ELR (cell line): ENCODE results near the gene NCAM1.
"Not testable (repeated sequence)": the region's sequence is repeated elsewhere in the genome, so short reads cannot be mapped to it uniquely, and the experiment has no call there.

ENCODE experiments used
- DNase-seq: peaks from one replicate; pipeline ENCODE4 v3.0.0-alpha.2; 2015; ENCODE audit warnings: low read depth

The NCAM1 gene

DNA sequence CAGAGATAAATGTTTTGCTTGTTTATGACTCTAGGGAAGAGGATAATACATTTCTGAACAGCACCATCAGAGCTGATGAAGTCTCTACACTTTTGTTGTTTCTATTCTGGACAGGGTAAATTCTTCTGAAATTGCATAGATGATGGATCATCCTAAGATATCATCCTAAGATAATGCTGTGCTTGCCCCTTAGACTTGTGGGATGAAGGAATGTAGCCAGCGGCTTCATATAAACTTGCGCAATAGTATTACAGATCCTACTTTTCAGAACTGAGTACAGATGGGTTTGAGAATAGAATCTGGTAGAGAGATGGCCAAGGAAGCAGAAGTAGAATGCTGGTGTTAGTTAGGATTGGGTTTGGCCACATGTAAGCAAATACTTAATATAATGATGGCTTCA lies 61.0 kb downstream of the NCAM1 start:
- DNase-seq: no peak

- DNase-seq: no peak
Observed at GRCh38 chr11:113023228-113023627, 62.0 kb downstream of the NCAM1 start.

DNA sequence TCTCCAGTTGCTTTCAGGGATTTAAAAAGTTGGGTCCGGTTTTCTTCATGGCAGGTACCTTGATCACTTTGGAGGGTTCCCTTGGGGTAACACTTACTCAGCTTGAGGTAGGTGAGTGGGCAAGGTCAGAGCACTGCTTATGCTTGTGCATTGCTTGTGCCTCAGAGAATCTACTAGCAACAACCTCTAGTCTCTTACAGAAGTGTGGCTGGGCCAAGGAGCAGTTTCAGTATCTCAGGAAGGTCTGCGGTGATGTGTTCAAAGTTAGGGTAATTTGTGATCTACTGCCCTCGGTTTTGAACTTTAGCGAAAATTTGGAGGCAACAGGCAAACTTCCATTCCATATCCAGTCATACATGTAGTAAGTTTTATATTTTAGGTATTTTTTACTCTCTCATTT lies 62.8 kb downstream of the NCAM1 start:
- no peak for DNase-seq

DNA sequence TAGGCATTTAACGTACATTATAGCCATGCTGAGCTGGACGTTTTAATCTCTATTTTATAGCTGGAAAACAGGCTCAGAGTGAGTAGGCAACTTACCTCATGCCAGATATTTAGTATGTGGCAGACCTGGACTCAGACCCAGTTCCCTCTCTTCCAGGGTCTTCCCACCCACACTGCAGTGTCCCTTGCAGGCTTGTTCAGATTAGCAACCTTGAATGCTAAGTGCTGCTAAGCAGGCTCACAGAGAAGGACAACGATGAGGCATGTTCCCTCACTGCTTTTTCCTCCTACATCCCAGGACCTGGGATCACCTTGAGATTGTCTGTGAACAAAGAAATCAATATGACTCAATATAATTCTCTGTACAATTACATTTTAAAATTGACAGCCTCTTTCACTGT lies 65.6 kb downstream of the NCAM1 start:
- no peak for DNase-seq

DNA sequence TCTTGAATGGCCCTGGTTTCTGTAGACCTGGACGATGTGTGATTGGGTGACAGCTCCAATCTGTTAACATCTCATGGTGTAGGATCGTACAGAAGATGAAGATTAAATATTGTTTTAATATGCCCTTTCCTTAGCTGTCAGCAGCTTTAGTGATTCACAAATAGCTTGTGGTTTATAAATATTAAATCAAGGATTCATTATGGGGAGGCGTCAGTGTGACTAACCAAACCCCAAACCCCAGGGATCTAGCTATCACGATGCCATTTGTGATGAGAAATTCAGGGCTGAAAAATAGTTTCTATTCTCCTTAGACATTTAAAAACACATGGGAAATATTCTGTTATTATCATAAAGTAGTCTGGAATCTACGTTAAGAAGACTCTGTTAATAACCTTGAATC lies 73.4 kb downstream of the NCAM1 start:
- no peak for DNase-seq

GRCh38 chr11:113035708-113036107 lies 74.5 kb downstream of the NCAM1 start:
- DNase-seq: no peak

DNA sequence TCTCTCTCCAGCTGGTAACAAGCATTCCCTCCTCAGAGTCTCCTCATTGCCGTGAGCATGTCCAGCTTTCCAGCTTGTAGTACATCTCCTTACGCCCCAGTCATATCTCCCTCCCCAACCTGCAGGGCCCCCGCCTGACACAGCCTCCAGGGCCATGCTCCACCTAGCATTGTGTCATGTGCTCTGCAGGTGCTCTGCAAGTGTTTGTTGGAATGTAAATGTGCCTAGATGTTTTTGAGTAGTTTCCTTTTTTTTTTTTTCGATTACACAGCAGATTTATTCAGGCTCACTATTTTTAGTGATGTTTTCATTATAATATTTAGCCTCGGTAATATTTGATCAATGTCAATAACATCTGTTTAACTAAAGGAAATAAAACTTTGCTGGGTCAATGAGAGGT lies 82.5 kb downstream of the NCAM1 start:
- no peak for DNase-seq

DNA sequence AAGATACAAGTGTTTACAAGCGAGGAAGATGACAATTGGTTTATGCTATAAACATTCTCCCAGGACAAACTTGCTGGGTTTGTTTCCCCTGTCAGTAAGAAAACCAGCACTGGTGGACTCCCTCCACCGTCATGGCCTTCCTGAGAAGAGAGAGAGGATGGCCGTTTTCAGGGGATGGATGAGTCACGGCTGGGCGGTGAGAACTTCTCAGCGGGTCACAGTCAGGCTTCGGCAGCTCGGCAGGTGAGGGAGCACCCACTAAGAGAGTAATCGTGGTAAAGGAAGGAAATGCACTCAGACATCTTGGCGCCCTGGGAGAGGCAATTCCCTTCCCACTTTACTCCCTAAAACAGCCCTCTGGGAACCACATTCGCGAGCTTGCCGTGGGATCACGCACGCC lies 83.9 kb downstream of the NCAM1 start:
- DNase-seq: no peak

- DNase-seq: no peak
Observed at GRCh38 chr11:113046866-113047265, 85.6 kb downstream of the NCAM1 start.

GRCh38 chr11:113048820-113049768 lies 87.9 kb downstream of the NCAM1 start:
- peak; percentile 29 for DNase-seq

- not testable (repeated sequence) for DNase-seq
Observed at GRCh38 chr11:113053042-113053441, 91.8 kb downstream of the NCAM1 start.

- no peak for DNase-seq
Observed at GRCh38 chr11:113057038-113057437, 95.8 kb downstream of the NCAM1 start.

- no peak for DNase-seq
Observed at GRCh38 chr11:113059548-113059947, 98.3 kb downstream of the NCAM1 start.

GRCh38 chr11:113065330-113065729 lies 104.1 kb downstream of the NCAM1 start:
- DNase-seq: no peak

DNA sequence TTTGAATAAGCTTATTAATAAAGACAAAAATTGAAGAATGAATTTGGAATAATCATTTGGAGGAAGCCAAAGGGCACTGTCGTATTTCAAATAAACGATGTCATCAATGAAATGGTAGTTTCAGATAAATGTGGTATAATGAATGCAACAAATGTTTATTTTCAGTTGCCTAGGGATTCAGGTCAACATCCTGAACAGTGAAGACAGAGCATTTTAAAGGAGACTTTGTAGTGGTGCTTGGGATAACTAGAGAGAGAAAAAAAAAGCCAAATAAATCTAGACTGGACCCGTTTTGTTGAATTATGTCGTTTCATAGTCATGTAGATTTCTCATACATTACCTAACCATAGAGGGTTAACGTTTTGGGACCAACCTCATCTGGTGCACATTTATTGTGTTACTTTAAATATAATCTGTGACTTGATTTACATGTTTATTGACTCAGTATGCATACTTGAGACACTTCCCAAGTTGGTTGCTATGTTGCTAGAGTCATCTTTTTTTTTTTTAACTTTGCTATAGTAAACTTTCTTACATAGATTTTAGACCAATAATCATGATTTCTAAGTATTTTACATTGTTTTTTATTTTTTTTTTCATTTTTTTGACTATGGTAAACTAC lies 111.1 kb downstream of the NCAM1 start:
- no peak for DNase-seq

DNA sequence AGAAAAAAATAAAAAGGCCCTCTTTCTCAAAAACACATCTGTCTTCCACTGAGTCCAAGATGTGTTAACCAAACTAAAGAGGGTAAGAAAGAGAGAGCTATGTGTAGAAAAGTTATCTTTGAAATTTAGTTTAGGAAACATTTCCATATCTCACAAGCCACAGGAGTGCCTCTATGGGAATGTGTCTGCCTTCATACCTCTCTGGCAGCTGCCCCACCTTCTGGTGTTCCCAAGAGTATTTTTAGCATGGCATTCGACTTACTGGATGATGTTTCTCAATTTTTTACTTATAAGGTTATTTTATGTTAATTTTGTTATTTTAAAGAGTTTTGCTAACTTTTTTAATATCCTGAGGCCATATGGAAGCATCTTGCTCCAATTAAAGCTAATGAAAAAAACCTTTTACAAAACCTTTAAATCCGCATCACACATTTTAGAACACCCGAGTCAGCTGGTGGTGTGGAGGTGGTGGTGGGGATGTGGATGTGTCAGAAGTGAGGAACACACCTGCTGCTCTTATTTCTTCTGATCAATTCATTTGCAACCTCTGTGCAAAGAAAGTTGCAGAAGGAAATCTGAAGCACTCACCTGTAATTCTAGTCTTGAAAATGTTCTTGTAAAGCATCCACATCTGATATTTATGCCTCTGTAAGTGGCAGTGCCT lies 112.2 kb downstream of the NCAM1 start:
- no peak for DNase-seq

GRCh38 chr11:113075586-113076095 lies 114.4 kb downstream of the NCAM1 start:
- no peak for DNase-seq

GRCh38 chr11:113077379-113077778 lies 116.2 kb downstream of the NCAM1 start:
- no peak for DNase-seq

DNA sequence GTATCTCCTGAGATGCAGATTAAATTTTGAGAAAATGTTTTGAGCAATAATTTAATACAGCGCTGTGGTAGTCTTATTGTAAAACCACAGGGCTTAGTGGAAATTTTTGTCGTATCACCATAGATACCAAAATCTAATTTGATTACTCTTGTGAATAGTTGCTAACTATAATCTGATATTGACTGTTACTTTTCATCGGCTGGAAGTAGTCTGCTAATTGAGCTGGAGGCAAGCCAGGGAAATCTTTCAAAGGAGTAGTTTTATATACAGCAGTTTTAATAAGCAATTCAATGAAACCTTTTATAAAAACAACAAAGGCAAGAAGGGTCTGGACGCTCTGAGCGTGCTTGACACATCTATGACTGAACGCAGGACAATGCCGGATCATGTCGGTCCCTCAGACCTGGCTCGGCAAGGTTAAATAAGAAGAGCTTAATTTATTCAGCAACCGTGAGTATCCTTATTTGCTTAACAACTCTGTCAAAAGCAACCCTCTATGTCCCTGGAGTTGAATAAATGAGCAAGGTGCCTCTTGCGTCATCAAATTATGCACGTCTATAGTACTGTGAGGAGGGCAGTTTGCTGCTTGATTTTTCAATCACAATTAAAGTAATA lies 121.2 kb downstream of the NCAM1 start:
- no peak for DNase-seq

DNA sequence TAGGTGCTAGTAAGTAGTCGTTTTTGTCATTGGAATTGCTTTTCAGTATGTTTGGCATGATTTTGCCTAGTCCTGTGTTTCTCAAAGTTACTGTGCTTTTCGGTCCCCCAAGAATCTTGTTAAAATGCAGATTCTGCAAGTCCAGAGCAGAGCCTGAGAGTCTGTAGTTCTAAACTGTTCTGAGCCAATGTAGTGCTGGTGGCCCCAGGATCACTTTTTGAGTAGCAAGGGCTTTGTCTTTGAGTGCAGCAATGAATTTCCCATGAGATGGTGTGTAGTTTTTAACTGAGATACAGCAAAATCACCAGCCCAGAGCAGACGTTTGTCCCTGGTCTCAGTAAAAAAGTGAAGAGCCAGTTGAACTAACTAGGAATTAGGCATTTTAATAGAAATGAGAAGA lies 122.4 kb downstream of the NCAM1 start:
- DNase-seq: no peak

GRCh38 chr11:113084297-113084696 lies 123.1 kb downstream of the NCAM1 start:
- DNase-seq: no peak

- DNase-seq: no peak
Observed at GRCh38 chr11:113085446-113085845, 124.2 kb downstream of the NCAM1 start.
